ENCODE results near the gene MAN1C1.
A peak's percentile ranks its signal among the peaks of the same experiment; 100 is the strongest.

The MAN1C1 gene

DNA sequence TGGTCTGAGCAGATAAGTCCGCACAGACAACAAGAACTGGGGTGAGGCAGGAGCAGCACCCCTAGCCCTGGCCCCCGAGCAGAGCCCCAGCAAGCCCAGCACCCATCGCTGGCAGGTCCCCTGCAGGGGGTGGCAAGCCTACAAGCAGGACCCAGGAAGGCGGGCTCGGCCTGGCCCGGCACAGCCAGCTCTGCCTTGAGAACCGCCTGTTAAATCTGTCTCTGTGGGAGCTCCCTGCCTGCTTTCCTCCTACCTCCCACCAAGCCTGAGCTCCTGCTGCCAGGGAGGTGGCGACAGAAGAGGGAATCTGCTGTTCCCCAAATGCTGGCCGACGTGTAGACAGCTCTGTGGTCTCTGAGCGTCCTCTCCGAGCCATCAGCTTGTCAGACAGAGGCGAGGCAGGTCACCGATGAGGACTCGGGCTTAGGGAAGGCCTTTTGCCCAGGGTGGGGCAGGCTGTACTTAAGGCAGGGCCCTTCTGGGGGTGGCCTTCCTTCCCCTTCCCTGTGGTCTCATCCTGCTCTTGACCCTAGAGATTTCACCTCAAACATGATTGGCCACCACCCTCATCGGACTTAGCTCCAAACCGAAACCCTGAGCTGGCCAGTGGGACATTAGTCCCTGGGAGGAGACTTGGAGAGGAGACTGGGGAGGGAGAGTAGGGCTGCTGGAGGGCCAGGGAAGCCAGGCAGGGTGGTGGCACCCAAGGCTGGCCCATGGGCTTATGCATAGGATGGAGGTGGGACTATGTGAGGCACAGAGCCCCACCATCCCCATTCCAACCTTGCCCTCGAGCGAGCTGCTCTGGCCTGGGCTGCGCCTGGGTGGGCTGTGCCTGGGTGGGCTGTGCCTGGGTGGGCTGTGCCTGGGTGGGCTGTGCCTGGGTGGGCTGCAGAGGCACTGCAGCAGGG is 191.1 kb downstream of the MAN1C1 start:
- DNase-seq: no peak

DNA sequence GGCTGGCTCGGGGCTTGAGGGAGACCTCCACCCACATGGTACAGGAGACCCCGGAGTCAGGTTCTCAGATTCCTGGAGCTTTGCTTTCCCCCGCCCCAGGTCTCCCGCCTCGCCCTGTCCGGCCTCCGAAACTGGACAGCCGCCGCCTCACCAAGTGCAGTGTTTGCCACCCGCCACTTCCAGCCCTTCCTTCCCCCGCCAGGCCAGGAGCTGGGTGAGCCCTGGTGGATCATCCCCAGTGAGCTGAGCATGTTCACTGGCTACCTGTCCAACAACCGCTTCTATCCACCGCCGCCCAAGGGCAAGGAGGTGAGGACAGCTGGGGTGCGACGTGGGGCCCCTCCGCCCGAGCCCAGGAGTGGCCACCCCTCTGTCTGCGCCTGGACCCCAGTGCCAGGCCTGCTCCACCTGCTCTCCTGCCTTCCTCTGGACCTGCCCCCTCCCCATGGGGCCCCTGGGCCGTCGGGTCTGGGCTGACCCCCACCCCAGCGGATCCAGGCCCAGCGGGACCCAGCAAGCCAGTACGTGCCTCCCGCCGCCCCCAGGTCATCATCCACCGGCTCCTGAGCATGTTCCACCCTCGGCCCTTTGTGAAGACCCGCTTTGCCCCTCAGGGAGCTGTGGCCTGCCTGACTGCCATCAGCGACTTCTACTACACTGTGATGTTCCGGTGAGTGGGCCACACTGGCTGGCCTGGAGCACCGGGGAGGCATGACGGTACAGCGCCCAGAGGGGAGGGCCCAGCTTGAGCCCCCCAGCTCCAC is 192.1 kb downstream of the MAN1C1 start:
- DNase-seq: no peak

DNA sequence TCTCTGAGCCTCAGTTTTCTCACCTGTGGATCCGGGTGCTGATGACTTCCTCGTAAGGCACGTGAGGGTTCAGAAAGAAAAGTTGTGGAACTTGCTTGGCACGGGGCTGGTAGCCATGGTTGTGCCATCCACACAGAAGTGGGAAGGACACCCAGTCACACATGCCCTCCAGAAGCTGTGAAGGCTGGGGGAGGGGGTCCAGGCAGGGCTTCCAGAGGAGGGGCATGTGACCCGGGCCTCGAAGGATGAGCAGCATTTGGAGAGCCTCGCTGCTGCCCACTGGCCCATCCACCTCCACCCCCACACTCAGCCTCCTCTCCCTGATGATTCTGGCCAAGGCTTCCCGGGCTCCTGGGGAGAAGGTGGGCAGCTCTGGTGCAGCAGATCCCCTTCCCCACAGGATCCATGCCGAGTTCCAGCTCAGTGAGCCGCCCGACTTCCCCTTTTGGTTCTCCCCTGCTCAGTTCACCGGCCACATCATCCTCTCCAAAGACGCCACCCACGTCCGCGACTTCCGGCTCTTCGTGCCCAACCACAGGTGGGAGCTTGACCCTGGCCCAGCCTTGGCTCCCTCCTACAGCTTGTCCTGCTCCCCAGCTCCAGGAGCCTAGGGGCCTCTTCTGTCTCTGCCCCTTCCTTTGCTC is 192.8 kb downstream of the MAN1C1 start:
- DNase-seq: no peak

DNA sequence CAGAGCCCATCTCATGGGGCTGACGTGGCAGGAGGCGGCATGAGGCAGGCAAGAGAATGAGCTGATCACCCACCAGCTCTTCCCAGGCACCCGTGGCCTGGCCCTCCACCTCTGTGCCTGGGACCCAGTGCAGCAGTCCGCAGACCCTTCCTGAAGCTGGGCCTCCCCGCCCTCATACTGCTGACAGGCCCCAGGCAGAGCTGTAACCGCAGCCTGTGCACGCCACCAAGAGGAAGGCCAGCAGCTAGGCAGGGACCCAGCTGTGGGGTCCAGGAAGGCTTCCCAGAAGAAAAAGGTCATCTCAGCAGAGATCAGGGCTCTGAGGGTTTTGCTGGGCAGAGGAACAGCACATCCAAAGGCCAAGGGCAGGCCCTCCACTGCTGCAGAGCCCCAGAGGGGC is 193.3 kb downstream of the MAN1C1 start:
- no peak for DNase-seq

DNA sequence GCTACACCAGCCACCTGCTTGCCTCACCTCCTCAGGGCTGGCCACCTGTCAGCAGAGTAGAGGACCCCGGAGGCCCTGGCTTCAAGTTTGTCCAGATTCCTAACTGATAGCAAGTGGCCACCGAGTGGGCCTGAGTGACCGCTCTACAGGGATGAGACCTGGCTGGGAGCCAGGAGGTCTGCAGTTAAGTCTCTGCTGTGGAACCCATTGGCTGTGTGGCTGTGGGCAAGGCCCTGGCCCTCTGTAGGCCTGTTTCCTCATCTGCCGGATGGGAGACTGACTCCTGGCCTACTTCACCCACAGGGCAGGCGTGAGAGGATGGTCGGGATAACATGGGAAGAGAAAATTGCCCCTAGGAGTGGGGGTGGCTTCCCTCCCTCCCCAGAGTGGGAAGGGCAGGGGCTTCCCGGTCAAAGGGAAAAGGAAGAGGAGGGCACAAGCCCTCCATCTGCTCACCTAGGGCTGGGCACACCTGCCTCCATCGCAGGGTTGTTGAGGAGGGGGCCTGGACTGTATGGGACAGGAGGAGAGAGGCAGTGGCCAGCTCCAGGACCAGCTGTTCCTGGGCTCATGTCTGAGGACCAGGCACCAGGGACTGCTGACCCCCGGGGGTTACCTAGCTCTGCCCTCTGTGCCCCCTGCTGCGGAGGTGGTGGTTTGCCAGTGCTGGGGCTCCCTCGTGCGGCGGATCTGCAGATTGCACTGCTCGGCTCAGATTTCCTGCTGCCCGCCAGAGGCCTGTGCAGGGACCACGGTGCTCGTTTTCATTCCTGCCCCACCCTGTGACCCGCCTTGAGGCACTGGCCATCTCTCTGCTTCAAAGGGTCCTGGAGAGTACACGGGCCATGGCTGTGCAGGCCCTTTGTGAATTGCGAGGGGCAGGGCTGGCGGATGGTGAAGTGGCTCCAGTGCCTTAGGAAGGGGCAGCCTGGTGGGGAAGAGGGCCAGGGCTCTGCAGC is 194.0 kb downstream of the MAN1C1 start:
- peak; percentile 71 for DNase-seq

DNA sequence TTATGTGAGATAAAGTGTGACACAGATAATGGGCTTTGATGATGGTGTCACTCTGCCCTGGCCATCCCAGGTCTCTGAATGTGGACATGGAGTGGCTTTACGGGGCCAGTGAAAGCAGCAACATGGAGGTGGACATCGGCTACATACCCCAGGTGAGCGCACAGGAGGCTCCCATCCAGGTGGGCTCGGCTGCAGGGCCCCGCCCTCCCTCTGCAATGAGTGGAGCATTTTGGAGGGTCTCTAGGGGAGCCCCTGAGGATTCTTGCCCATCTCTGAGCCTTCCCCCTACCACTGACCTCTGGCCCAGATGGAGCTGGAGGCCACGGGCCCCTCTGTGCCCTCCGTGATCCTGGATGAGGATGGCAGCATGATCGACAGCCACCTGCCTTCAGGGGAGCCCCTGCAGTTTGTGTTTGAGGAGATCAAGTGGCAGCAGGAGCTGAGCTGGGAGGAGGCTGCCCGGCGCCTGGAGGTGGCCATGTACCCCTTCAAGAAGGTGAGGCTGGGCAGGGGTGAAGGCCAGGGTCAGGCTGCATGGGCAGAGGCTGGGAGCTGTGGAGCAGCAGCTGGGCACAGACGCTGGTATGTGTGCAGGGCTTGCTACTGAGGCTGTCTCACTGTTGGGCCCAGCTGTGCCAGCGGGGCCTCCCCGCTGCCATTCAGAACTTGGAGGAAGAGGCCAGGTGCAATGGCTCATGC is 194.9 kb downstream of the MAN1C1 start:
- no peak for DNase-seq

DNA sequence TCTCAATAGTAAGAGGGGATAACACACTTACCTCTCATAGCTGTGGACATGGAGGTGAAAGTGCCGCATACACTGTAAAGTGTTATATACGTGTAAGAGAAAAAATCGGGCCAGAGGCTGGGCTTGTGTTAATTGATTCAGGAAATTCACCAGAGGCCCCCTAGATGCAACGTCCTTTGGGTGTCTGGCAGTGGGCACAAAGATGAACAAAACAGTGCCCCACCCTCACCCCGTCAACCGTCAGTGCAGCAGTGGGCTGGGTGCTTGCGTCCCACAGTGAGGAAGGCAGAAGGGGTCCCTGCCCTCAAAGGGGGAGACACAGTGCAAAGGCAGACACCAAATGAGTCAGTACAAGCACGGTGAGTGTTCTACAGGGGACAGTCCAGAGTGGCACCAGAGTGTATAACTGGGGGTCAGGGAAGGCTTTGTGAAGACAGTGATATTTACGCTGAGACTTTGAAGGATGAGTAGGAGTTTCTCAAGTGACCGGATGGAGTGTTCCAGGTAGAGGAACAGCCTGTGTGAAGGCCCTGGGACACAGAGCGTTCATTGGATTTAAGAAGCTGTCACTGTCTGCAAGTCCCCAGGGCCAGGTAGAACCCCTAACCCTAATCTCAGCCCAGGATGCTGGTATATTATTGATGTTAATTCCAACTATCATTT is 196.6 kb downstream of the MAN1C1 start:
- DNase-seq: no peak

DNA sequence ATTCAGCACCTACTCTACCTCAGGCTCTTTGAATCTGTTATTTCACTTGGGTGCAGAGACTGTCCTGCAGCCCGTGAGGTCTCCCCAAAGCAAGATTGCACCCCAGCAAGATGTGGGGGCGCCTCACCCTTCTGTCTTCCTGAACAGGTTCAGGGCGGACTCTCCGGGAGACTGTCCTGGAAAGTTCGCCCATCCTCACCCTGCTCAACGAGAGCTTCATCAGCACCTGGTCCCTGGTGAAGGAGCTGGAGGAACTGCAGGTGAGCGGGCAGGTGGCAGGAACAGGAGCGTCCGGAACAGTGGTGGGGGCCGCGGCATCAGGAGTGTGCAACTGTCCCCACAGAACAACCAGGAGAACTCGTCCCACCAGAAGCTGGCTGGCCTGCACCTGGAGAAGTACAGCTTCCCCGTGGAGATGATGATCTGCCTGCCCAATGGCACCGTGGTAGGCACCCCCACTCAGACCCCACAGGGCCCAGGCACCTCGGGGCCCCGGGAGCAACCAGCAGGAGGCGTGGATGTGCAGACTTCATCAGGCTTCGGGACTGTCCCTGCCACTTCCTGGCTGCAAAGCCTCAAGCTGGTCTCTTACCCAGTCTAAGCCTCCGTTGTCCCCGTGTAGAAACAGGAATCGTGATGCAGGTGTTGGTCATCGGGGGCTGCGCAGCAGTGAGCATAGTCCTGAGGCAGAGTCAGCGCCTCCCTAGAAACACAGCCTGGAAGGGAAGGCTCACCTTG is 197.3 kb downstream of the MAN1C1 start:
- peak; percentile 39 for DNase-seq

DNA sequence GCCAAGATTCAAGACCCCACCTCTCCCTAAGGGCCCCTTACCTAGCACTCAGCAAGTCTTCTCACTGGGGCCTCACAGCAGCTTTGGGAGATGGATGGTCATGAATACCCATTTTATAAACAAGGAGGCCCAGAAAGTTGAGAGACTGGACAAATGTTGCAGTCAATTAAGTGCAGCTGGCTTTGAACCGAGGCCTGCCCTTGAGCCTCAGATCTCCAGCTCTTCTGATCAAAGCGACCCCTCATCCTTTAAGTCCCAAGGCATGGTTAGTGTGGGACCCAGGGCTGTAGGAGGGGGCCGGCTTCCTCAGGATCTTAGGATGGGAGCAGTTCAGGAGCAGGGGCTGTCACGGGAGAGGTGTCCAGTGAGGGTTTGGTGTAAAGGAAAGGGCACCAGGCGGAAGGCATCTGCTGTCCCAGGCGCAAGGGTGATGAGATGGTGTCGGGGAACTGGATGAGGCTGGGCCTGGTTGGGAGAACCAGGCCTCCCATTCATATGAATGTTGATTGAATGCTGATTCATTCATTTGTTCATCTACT is 198.0 kb downstream of the MAN1C1 start:
- DNase-seq: no peak

DNA sequence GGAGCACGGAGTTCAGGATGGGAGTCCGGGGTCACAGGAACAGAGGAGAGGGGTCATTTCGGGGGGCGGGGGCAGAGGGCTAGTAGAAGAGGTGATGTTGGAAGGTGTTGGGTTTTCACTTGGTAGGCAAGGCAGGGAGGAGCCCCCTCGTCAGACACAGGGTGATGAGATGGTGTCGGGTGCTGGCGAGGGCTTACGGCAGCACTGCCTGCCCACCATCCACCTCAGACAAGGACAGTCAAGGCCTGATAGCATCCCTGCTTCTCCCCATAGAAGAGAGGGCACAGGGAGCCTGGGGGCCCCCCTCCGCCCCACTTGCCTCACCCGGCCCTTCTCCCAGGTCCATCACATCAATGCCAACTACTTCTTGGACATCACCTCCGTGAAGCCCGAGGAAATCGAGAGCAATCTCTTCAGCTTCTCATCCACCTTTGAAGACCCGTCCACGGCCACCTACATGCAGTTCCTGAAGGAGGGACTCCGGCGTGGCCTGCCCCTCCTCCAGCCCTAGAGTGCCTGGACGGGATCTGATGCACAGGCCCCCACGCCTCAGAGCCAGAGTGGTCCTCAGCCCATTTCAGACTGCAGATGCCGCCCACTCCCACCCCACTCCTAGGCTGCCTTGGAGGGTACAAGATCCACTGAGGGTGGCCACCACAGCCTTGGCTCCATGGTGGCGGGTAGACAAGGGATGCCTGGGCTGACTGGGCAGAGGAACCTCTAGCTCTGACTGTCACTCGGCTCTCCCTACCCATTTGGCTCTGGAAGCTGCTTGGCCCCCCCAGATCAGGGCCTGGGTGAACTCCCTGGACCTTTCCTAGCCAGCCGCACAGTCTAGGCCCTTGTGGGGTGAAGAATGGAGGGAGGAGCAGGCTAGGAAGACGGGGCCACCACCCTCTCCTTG is 198.9 kb downstream of the MAN1C1 start:
- DNase-seq: no peak

DNA sequence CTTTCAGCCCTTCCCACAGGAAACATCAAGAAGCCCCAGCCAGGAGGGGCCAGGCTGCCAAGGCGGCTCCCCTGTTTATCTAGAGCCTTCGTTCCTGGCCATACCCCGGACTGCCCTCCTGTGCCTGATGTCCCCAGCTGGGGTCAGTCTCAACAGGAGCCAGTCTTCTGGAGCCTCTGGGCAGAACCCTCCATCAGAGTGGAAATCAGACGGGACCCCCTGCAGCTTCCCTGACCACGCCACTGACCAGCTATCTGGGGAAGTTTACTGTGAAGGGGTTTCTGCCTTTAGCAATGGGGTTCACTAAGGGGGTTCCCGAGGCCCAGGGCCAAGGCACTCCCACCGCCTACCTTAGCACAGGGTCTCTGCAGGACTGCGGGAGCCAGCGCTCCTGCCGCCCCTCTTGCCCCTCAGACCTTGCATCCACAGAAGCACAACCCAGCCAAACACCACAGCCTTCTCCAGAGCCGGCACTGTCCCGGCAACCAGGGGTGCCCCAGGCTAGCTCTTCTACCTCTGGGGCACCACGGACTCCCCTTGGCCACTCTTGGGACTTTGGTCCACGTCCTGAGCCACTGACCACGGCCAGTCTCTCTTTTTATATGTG is 199.6 kb downstream of the MAN1C1 start:
- DNase-seq: no peak

DNA sequence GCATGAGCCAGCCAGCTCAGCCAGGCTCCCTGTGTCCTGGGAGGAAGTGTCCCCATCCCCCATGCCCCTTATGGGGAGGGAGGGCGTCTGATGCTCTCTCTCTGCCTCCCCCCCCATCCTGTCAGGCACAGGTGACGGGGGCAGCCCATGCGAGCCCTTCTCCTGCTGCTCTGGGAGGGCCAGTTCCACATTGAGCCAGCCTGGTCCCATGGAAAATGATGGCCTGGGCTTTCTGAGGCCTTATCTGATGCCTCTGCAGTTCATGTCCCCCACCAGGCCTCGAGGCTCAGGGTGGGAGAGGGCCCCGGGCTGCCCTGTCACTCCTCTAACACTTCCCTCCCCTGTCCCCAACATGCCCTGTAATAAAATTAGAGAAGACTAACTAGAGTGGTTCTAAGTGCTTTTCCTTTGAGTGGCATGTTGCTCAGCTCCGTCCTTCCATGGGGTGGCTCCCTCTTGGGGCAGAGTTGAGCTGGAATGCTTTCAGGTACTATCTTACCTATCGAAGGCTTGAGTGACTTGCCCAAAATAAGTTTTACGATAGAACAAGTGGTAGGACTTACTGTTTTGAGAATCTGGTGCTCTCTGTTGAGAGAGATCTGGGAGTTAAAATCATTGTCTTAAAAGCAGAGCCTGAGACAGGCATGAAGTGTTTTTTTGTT is 201.4 kb downstream of the MAN1C1 start:
- DNase-seq: no peak

DNA sequence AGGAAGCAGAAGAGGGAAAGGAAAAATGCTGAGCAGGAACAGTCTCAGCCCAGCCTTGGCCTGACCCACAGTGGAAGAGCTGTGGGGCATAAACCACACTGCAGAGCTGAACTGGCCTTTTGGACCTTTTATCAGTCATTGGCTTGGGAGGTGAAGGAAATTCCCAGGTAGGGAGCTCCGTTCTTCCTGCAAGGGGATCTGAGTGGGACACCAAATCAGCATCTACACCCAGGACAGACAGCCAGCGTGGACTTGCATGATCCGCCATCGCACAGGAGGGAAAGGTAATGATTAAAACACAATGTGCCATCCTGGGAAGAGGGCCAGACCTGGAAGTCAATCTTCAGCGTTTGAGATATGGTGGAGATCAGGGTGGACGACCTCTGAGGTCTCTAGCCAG is 202.0 kb downstream of the MAN1C1 start:
- no peak for DNase-seq

DNA sequence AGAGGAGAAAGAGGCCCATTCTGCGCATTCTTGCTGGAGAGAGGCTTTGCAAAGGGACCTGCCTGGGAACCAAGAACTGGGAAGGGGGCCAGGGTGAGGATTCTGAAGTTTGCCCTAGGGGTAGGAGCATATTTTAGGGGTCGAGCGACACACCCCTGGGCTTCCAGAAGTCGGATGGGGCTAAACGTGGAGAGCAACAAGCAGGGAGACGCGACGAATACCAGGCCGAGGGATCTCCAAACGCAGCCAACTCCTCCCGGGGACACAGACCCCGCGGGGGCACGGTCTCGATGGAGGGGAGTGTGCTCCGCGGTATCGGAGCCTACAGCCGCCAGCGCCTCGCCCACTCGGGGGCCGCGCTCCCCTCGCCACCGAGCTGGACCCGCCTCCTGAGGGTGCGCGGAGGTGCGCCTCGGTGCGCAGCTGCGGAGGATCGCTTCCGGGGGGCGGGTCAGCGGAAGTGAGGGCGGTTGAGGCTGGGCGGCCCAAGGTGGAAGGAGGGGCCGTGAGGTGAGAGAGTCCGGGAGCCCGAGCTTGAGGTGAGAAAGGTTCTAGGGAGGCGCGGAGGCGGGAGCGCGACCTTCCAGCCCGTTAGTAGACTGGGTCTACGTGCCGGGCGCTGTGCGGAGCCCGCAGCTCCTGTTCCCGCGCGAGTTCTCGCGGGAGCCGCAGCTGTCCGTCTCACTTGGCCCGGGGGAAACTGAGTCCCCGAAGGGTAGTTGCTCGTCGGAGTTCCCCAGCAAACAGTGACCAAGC is 203.1 kb downstream of the MAN1C1 start, which contains the start of gene MTFR1L:
MTFR1L (plus strand) TSS at position 464 of the 756 bp plus-strand sequence. CDS start 3,151 bp downstream, outside the sequence.
- peak; percentile 97 for DNase-seq

DNA sequence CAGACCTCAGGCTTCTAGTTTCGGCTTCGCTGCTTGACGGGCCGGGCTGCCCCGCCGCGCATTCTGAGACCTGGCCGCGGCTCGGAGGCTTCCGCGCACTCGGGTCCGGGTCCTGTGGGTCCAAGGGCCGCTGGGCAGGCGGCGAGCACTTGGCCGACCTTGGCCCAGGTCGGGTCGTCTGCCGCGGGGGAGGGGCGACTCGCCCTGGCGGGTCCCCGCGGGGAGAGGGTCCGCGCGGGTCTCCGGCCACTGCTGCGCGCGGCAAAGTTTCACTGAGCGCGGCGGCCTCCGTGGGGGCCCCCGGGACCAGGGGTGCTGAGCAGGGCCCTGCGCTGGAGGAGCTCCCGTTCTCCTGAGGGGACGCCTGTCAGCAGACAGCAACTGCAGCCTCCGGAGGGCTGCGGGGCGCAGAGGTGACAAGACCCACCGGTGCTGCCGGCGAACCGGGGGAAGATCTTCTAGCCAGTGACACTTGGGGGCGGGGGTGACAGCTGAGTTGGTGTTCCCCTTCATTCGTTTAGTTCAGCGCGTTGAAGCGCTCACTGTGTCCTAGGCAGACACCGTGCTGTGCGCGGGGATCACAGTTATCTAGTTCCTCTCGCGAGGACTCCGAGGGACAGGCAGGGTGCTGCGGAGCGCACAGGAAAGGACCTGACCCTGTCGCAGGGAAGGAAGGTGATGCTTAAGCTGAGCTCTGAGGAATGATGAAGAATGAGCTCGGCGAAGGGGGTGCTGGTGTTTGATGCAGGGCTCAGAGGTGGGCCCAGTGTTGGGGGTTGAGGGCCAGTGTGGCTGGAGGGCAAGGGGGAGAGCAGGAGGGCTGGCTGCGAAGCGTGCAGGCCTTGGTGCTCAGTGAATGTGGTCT is 203.9 kb downstream of the MAN1C1 start:
- peak; percentile 80 for DNase-seq

DNA sequence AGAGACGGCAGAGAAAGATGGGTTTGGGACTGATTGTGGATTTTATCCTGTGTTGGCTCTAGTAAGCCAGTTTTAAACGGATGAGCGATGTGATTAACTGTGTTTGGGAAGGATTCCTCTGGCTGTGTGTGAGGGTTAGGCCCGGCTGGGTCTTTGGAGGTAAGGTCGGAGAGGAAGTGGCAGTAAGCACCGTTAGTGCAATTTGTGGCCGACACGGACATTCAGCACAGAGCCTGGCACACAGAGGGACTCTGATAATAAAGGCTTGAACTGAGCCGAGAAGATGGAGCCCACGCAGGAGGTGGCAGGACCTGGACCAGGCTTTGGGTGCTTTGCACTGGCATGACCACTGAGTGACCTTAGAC is 204.5 kb downstream of the MAN1C1 start:
- no peak for DNase-seq

All from RPMI8226 (cell line).